SU-DHL-6 (cell line): ENCODE results near the gene MCU.

ENCODE experiments used
- H2AFZ ChIP-seq: fragments of 200-600 bp; sonication (generic); 2 replicates; pipeline ENCODE4 v1.6.1; 2014; ENCODE audit warnings: low read depth, mild to moderate bottlenecking, moderate library complexity, mixed read lengths, antibody characterized with exemption, low read length; ENCODE audit not compliant: severe bottlenecking
- H3F3A ChIP-seq: fragments of 200-600 bp; shearing (Covaris generic); 2 replicates; pipeline ENCODE4 v1.6.0; 2016; ENCODE audit warnings: antibody characterized with exemption, mild to moderate bottlenecking; ENCODE audit not compliant: insufficient read depth
- H3K27ac ChIP-seq: fragments of 200-600 bp; sonication (generic); 2 replicates; pipeline ENCODE4 v1.5.1; 2016; ENCODE audit warnings: low read depth, mild to moderate bottlenecking, low read length, moderate library complexity, mixed read lengths
- H3K27me3 ChIP-seq: fragments of 200-600 bp; sonication (generic), shearing (Covaris generic); 2 replicates; pipeline ENCODE4 v1.6.0; 2014; ENCODE audit warnings: mild to moderate bottlenecking, low read length
- H3K36me3 ChIP-seq: fragments of 200-600 bp; sonication (generic); 2 replicates; pipeline ENCODE4 v1.6.1; 2014; ENCODE audit warnings: mild to moderate bottlenecking, low read length, mixed read lengths
- H3K4me2 ChIP-seq: fragments of 300-600, 200-600 bp; shearing (Covaris generic), sonication (generic); 2 replicates; pipeline ENCODE4 v1.6.0; 2014; ENCODE audit warnings: low read length, low read depth, mild to moderate bottlenecking; ENCODE audit not compliant: poor library complexity, severe bottlenecking
- H3K4me3 ChIP-seq: fragments of 200-600 bp; sonication (generic); 2 replicates; pipeline ENCODE4 v1.5.1; 2014; ENCODE audit warnings: antibody characterized with exemption, low read length, mild to moderate bottlenecking, mixed read lengths; ENCODE audit not compliant: insufficient read depth, poor library complexity, severe bottlenecking
- H3K79me2 ChIP-seq: fragments of 200-600 bp; sonication (generic); 2 replicates; pipeline ENCODE4 v1.6.1; 2014; ENCODE audit warnings: mild to moderate bottlenecking, low read length, moderate library complexity; ENCODE audit not compliant: insufficient read depth
- H3K9ac ChIP-seq: fragments of 200-600 bp; sonication (generic); 2 replicates; pipeline ENCODE4 v1.7.0; 2014; ENCODE audit warnings: mild to moderate bottlenecking, low read length
- H3K9me2 ChIP-seq: fragments of 200-600 bp; sonication (generic); replicated peaks from 2 replicates; pipeline ENCODE4 v1.6.1; 2014; ENCODE audit warnings: low read length; ENCODE audit not compliant: insufficient read depth
- H3K9me3 ChIP-seq: fragments of 200-600 bp; sonication (generic); 2 replicates; pipeline ENCODE4 v1.6.1; 2014; ENCODE audit warnings: low read length, mixed read lengths; ENCODE audit not compliant: insufficient read depth
- H4K20me1 ChIP-seq: fragments of 200-600 bp; sonication (generic); 2 replicates; pipeline ENCODE4 v1.6.1; 2014; ENCODE audit warnings: low read depth, mild to moderate bottlenecking, antibody characterized with exemption, low read length, moderate library complexity, mixed read lengths
- EZH2phosphoT487 ChIP-seq: fragments of 200-600 bp; sonication (generic), shearing (Covaris generic); conservative IDR thresholded peaks from 2 replicates; pipeline ENCODE4 v1.6.1; 2018; ENCODE audit warnings: mild to moderate bottlenecking, antibody characterized with exemption, low read length, moderate library complexity, mixed read lengths
- TF ChIP-seq, protein P1 (sequence below): fragments of 200-600 bp; sonication (generic); IDR thresholded peaks from one replicate; pipeline ENCODE4 v1.5.1; 2017; ENCODE audit warnings: antibody characterized with exemption, mild to moderate bottlenecking, low read length, moderate library complexity; ENCODE audit not compliant: insufficient read depth, poor library complexity, severe bottlenecking

MCU gene

DNA sequence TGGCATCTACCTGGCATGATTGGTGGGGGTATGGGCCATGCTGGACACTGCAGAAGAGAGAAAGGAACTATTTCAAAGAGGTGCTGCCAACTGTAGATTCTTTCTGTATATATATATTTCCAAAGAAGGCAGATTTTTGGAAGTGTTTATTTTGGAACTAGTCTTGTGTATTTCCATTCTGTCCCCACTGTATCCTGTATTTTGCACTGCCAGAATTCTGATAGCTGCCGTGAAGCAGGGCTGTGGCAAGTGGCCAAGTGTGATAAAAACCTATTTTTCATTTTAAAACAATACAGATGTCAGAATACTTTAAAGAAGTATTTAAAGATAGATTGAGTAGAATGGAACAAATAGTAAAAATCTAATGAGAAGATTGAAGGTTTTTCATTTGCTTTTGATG lies 17.1 kb downstream of the MCU start:
- TF ChIP-seq EZH2phosphoT487 = no peak
- TF ChIP-seq, protein P1, sequence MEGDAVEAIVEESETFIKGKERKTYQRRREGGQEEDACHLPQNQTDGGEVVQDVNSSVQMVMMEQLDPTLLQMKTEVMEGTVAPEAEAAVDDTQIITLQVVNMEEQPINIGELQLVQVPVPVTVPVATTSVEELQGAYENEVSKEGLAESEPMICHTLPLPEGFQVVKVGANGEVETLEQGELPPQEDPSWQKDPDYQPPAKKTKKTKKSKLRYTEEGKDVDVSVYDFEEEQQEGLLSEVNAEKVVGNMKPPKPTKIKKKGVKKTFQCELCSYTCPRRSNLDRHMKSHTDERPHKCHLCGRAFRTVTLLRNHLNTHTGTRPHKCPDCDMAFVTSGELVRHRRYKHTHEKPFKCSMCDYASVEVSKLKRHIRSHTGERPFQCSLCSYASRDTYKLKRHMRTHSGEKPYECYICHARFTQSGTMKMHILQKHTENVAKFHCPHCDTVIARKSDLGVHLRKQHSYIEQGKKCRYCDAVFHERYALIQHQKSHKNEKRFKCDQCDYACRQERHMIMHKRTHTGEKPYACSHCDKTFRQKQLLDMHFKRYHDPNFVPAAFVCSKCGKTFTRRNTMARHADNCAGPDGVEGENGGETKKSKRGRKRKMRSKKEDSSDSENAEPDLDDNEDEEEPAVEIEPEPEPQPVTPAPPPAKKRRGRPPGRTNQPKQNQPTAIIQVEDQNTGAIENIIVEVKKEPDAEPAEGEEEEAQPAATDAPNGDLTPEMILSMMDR = no peak
- peaks cover 11% of the 10 kb centered on the region; the same call in 1 of the 2 replicates for H3K79me2 ChIP-seq
- no peak overlapping the region for H2AFZ ChIP-seq
- H3K36me3 ChIP-seq = no peaks in the 10 kb centered on the region
- no peak overlapping the region for H3K9ac ChIP-seq
- H3K4me3 ChIP-seq = no peak overlapping the region
- H4K20me1 ChIP-seq = no peaks in the 10 kb centered on the region
- no peak overlapping the region for H3K27ac ChIP-seq
- H3K9me3 ChIP-seq = no peaks in the 10 kb centered on the region
- no peaks in the 10 kb centered on the region for H3F3A ChIP-seq
- H3K9me2 ChIP-seq = no peaks in the 10 kb centered on the region
- H3K27me3 ChIP-seq = no peaks in the 10 kb centered on the region
- no peak overlapping the region for H3K4me2 ChIP-seq

- no peaks in the 10 kb centered on the region for H3K27me3 ChIP-seq
- peaks cover 16% of the 10 kb centered on the region; the same call in 1 of the 2 replicates for H3K79me2 ChIP-seq
- H3K4me3 ChIP-seq = no peak overlapping the region
- no peaks in the 10 kb centered on the region for H3F3A ChIP-seq
- TF ChIP-seq, protein P1 = no peak
- no peak for TF ChIP-seq EZH2phosphoT487
- H3K4me2 ChIP-seq = no peak overlapping the region
- H3K9ac ChIP-seq = no peak overlapping the region
- H3K27ac ChIP-seq = no peak overlapping the region
- no peaks in the 10 kb centered on the region for H3K36me3 ChIP-seq
- no peaks in the 10 kb centered on the region for H3K9me2 ChIP-seq
- no peak overlapping the region for H2AFZ ChIP-seq
- no peaks in the 10 kb centered on the region for H4K20me1 ChIP-seq
- no peaks in the 10 kb centered on the region for H3K9me3 ChIP-seq
Measured at GRCh38 chr10:72712136-72712535, 20.2 kb downstream of the MCU start.

- H3K27me3 ChIP-seq = no peaks in the 10 kb centered on the region
- no peak overlapping the region for H2AFZ ChIP-seq
- no peak overlapping the region for H3K4me3 ChIP-seq
- H3K9me2 ChIP-seq = no peaks in the 10 kb centered on the region
- no peaks in the 10 kb centered on the region for H4K20me1 ChIP-seq
- no peaks in the 10 kb centered on the region for H3F3A ChIP-seq
- H3K36me3 ChIP-seq = no peaks in the 10 kb centered on the region
- no peak for TF ChIP-seq EZH2phosphoT487
- TF ChIP-seq, protein P1 = no peak
- H3K9me3 ChIP-seq = no peaks in the 10 kb centered on the region
- 0 out of 2 replicates have a peak, but pooled peaks cover 1% of the 10 kb centered on the region for H3K79me2 ChIP-seq
- no peak overlapping the region for H3K4me2 ChIP-seq
- no peak overlapping the region for H3K9ac ChIP-seq
- H3K27ac ChIP-seq = no peak overlapping the region
Measured at GRCh38 chr10:72719941-72720592, 28.1 kb downstream of the MCU start.
